NCI-H526 treated with DMSO at 0.1 percent for 48 hours (cell line): ENCODE measurements around the gene TKTL2.

Experiments
- DNase-seq: peaks from one replicate; lab custom pipeline; 2025; lab: John Stamatoyannopoulos, UW

TKTL2 gene, protein sequence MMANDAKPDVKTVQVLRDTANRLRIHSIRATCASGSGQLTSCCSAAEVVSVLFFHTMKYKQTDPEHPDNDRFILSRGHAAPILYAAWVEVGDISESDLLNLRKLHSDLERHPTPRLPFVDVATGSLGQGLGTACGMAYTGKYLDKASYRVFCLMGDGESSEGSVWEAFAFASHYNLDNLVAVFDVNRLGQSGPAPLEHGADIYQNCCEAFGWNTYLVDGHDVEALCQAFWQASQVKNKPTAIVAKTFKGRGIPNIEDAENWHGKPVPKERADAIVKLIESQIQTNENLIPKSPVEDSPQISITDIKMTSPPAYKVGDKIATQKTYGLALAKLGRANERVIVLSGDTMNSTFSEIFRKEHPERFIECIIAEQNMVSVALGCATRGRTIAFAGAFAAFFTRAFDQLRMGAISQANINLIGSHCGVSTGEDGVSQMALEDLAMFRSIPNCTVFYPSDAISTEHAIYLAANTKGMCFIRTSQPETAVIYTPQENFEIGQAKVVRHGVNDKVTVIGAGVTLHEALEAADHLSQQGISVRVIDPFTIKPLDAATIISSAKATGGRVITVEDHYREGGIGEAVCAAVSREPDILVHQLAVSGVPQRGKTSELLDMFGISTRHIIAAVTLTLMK

DNA sequence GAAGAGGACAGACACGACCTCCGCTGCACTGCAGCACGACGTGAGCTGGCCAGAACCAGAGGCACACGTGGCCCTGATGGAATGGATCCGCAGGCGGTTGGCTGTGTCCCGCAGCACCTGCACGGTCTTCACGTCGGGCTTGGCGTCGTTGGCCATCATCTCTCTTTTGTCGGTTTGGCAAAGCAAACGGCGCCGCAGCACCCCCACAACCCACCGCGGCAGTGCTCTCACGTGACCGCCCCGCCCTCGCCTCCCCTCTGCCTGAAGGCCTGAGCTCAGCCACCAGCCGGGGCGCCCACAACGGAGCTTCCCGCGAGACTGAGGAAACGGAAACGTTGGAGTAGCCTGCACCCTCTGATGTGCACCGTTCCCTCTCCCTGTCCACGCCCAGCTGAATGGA, at the start of gene TKTL2:
Gene TKTL2 (minus strand): TSS at position 179 of the 400 bp plus-strand sequence. CDS start 20 bp downstream, at position 159.
- no peak for DNase-seq

- no peak for DNase-seq
Measured at GRCh38 chr4:163515198-163515597, 41.6 kb upstream of the TKTL2 start.

- DNase-seq, result no peak
Measured at GRCh38 chr4:163505374-163505773, 31.8 kb upstream of the TKTL2 start.

- DNase-seq, result no peak
Measured at GRCh38 chr4:163500586-163500985, 27.0 kb upstream of the TKTL2 start.

DNA sequence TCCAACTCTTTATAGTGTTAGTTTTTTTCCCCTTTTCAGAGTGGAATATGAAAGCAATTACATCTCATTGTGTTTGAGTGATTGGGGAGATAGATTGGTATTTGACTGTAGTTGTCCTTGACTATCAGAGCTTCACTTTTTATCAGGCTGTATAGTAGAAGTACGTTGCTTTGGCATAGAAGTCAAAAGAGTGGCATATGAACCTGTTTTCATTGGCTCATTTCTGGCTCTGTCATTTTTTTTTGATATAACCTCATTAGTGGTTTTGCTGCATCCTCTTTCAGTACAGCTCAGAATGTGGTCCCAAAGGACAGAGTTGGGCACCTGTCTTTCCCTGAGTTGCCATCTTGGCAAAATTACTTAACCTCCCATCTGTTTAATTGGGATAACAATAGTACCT, 22.3 kb upstream of the TKTL2 start:
- DNase-seq, result peak; percentile 4

DNA sequence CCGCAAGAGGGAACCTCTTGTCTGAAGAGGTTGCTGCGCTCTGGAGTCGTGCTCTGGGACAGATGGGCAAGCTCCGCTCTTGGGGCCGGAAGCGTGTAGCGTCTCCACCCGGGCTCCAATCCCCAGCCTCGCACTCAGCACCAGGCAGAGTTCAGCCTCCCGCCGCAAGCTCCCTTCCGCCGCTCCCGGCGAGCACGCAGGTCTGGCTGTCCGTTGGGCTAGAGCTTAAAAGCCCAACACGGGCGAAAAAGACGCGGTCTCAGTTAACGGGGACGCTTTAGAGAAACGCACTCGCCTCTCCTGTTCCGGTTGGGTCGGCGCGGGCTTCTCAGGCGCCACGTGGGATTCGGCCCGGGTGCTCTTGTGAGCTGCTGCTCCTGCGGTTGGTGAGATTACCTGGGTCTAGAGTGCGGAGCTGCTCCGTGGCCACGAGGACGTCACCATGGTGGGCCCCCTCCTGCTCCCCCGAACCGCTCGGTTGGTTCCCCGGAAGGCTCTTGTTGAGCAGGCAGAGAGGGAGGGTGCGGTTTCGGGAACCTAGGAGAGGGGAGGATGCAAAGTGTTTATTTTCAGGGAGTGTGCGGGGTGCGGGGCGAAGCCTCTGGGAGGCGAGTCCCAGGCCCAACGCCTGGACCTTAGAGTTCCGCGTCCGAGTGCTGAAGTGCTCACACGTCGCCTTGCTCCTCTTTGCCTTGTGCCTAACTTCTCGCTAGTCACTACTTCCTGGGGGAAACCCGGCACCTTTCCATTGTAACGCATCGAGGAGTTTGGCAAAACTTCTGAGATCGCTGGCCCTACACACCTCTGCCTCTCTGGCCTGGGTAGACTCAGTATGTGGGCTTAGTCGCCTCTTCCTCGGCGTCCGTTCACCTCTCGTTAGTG, 21.0 kb upstream of the TKTL2 start, which contains the start of gene TMA16:
Gene TMA16 (plus strand): TSS at position 331 of the 882 bp plus-strand sequence. CDS start 112 bp downstream, at position 443.
- DNase-seq, result peak; percentile 83

DNA sequence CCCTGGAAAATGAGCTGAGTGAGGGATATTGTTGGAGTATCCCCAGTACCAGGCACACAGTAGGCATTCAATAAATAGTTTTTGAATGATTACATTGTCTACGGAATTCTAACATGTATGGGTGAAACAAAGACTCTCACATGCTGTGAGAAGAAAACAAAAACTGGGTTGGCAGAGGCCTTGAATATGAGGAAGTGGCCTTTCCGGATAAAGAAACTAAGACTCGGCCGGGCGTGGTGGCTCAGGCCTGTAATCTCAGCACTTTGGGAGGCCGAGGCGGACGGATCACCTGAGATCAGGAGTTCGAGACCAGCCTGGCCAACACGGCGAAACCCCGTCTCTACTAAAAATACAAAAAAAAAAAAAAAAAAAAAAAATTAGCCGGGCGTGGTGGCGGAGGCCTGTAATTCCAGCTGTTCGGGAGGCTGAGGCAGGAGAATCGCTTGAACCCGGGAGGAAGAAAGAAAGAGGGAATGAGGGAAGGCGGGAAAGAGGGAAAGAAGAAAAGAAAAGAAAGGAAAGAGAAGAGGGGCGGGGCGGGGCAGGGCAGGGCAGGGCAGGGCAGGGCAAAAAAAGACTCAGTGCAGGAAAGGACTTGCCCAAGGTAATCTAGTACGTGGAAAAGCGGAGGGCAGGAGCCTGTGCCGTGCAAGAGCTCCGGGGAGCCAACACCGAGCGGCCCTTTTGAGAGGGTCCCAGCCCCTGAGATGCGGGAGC, 20.2 kb upstream of the TKTL2 start:
- no peak for DNase-seq

DNA sequence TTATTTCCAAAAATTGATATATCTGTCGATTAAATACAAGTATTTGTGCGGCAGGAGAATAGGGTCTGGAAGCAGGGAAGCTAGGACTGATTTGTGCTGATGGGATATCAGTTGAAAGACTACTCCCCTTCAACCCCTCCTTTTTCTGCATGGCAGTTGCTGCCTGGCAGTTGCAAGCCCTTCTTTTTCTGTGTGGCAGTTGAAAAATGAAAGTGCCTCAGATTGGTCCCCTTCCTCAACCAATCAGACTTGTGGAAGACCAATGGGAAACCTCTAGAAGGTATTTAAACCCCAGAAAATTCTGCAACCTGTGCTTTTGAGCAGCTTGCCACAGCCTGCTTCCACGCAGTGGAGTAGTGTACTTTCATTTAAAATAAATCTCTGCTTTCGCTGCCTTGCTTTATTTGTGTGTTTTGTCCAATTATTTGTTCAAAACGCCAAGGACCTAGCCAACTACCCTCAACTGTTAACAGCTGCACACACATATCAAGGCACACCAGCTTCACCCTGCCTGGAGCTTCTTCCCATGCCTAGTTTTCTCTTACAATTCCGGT, 19.5 kb upstream of the TKTL2 start:
- DNase-seq, result no peak

- DNase-seq, result no peak
Measured at GRCh38 chr4:163489929-163490328, 16.4 kb upstream of the TKTL2 start.

GRCh38 chr4:163486321-163486720, 12.8 kb upstream of the TKTL2 start:
- no peak for DNase-seq

DNA sequence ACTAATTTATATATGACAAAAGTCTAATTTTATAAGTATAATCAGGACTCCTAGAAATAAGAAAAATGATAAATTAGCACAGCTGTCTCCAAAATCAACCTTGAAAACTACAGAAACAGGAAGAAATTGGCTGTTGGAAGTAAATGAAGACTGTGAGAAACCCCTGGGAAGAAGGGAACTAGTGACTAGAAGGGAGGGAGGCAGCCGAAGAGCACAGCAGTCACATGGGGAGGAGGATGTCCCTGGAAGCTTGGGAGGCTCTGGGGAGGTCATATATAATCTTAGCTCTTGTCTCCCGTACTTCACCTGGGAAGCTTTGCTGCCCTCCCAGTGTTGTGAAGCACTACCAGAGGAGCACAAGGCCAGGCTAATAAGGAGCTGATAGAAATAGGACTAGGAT, 12.0 kb upstream of the TKTL2 start:
- no peak for DNase-seq

DNA sequence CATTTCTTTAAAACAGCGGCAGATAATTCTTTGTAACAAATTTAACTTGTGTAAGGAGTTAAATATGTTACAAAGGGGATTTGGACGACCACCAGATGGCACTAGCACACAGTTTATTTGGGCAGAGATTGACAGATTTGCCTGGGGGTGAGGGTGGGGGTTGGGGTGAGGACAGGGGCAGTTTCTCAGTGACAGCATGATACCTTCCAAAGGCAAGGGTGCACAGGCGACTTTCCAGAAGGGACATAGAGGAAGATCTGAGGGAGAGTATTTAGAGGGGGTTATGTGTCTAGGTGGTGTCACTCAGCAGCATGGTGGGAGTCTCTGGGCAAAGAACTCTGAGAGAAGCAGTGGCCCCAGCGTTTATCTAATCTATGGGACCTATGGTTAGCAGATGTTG, 11.4 kb upstream of the TKTL2 start:
- peak; percentile 7 for DNase-seq

- no peak for DNase-seq
Measured at GRCh38 chr4:163482190-163482589, 8.6 kb upstream of the TKTL2 start.

DNA sequence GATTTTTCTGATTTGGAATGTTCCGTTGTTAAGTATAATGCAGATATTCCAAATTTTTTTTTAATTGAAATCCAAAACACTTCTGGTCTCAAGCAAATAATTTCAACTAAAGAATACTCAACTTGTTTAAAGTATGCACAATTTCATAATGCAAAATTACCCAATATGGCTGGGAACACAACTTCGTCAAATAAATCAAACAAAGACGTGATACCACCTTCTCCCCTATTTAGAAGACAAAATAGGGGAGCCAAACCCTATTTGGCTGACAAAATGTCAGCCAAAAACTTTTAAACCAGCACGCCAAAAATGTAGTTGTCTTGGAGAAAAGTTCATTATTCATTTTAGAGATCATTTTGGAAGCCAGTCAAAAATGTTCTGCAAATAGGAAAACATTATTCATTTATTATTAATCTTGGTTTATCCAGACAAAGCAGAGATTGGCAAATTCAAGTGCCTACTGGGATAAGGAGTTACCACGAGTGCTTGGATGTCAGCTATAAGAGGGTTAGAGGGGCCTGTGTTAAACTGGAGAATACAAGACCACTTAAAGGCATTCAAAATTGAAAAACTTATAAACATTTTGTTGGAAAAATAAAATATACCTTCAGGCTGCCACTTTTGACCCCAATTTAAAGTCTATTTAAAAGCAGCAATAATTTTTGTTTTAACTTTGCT, 3.3 kb upstream of the TKTL2 start:
- DNase-seq, result no peak

DNA sequence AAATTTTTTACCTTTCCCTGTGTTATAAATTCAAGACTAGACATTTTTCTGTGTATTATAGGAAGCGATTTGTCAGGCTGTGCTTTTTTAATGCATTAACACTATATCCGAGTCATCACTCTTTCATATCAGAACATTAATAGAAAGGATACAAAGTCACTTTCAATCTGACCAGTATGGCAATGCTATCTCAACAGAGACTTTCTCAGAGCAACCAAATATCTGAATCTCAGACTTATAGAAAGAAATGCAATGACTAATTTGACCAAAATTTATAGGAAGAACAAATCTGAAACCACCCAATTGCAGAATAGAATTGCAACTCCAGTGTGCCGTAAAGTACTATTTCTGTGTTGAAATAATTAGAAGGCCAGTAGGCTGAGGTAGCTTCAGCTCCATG, 473 bp upstream of the TKTL2 start:
- DNase-seq, result no peak

DNA sequence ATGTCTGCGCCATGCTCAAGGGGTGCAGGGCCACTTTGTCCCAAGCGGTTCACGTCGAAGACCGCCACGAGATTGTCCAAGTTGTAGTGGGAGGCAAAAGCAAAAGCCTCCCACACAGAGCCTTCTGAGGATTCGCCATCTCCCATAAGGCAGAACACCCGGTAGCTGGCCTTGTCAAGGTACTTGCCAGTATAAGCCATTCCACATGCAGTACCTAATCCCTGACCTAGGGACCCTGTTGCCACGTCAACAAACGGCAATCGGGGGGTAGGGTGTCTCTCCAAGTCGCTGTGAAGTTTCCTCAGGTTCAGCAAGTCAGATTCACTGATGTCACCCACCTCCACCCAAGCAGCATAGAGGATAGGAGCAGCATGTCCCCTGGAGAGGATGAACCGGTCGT, 424 bp downstream of the TKTL2 start:
- DNase-seq, result no peak

DNA sequence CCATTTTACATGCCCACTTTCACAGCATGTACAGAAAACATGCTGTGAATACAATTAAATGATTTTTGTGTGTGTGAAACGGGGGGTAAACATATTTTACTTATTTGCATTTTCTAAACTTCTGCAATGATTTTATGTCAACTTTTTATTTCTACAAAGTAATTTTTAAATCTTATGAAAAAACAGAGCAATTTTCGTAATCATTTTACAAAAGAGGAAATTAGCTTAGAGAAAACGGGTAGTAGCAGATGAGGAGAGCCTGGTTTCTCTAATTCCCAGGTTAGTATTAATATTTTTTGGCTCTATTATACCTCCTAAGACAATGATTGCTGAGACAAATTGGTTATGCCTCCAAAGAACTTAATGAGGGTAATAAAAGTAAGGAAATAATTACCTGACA, 3.2 kb downstream of the TKTL2 start:
- DNase-seq, result no peak

GRCh38 chr4:163467082-163467770, 6.3 kb downstream of the TKTL2 start:
- DNase-seq, result no peak

DNA sequence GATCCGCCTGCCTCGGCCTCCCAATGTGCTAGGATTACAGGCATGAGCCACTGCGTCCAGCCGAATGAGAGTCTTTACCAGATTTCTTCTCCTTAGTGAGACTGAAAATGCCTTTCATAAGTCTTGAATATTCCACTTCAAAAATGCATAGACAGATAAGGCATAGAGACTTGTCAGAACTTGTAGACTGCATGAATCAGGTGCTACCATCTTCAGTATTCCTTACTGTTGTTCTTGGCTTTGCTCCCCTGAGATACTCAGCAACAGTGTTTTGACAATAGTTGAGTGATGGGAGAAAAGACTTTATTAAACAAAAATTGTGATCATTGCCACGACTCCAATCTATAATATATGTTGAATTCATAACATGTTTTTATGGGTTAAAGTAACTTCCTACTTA, 11.0 kb downstream of the TKTL2 start:
- DNase-seq, result no peak

DNA sequence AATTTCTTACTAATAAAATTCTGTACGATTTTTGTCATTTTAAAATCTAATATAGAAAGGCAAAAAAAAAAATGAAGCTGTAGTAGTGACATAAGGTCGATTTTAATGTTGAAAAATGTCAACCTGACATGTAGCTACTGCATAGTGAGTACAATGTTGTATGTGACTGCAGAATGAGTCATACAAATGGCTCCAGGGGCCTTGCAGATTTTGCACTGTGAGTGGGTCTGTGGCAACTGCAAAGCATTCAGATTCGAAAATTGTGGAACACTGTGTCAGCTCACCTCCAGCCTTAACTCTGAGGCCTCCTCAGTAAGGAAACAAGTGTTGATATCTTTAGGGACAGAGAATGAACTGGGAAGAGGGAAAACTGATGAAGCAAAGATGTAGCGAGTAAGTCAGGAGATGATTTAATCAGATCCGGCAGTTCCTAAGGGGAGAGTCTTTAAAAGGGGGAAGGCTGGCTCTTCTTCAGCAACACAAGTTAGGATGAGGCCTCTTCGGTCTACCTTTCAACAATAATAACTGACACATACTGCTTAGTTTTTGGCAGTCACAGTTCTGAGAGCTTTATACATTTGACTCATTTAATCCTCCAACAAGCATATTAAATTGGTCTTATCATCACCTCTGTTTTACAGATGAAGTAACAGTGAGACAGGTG, 24.9 kb downstream of the TKTL2 start:
- no peak for DNase-seq
